Esophagus squamous epithelium (tissue), 5 donors: ENCODE results near the gene MUC5AC. TPM values are rescaled to one million over a fixed set of nuclear protein-coding genes. Genes with fewer than 3 reads are reported as not detected.
"Not testable (repeated sequence)": the region's sequence is repeated elsewhere in the genome, so short reads cannot be mapped to it uniquely, and the experiment has no call there.

ENCODE experiments used
- DNase-seq: peaks from one replicate; lab custom pipeline; 2025; lab: John Stamatoyannopoulos, UW
- H3K27ac ChIP-seq, 4 donors: fragments of 200-600 bp; sonication (generic); one replicate each; pipeline ENCODE4 v1.5.1; 2016 to 2019; ENCODE audit warnings: mild to moderate bottlenecking in 1 of 4
- H3K27me3 ChIP-seq, 4 donors: fragments of 200-600 bp; sonication (generic); 1 replicate in 3 of 4; 2 replicates in 1 of 4; pipeline versions ENCODE4 v1.5.1 to v1.6.0; 2017 to 2021; ENCODE audit warnings: antibody characterized with exemption in 1 of 4
- H3K36me3 ChIP-seq, 3 donors: fragments of 200-600 bp; sonication (generic); one replicate each; pipeline ENCODE4 v1.5.1; 2016 to 2019
- H3K4me1 ChIP-seq, 3 donors: fragments of 200-600 bp; sonication (generic); one replicate each; pipeline ENCODE4 v1.5.1; 2017 to 2019
- H3K4me3 ChIP-seq, 4 donors: fragments of 200-600 bp; sonication (generic); 1 replicate in 3 of 4; 2 replicates in 1 of 4; pipeline ENCODE4 v1.5.1; 2016 to 2019; ENCODE audit warnings: mild to moderate bottlenecking in 2 of 4, moderate library complexity in 1 of 4
- H3K9me3 ChIP-seq, 3 donors: fragments of 200-600 bp; sonication (generic); one replicate each; pipeline ENCODE4 v1.5.1; 2016 to 2019
- POLR2A ChIP-seq, 4 donors: fragments of 450-650 bp; IDR thresholded peaks; one replicate each; pipeline ENCODE4 v1.6.1; 2017; ENCODE audit warnings: antibody characterized with exemption in 4 of 4, mild to moderate bottlenecking in 4 of 4, moderate library complexity in 3 of 4
- WGBS, 2 donors: methylation state at CpG; one replicate each; pipeline ENCODE4 v1.1.5; 2018; 5-methylcytosine and 5-hydroxymethylcytosine counted together
- intact Hi-C: fragments of 100-400 bp; cut with DNase I; formaldehyde crosslinking; loops from one replicate; pipeline ENCODE4 v1.15.0; 2022
- total RNA-seq, 4 donors: library from RNA; depleted of rRNA; stranded (reverse); fragments of >200 nt; gene quantifications; one replicate each; pipeline ENCODE4 v1.1.0, GENCODE V29; 2016
- TF ChIP-seq, protein P1 (sequence below), 6 experiments: fragments of 450-650 bp in 4 of 6; fragments of 200-600 bp in 2 of 6; sonication (generic) in 2 of 6; IDR thresholded peaks; one replicate each; pipeline ENCODE4 v1.5.1; 2016 to 2019; ENCODE audit warnings: antibody characterized with exemption in 6 of 6, mild to moderate bottlenecking in 4 of 6, moderate library complexity in 4 of 6
- donor health status: DM: yes; HTN: yes; CAD: no.

Gene MUC5AC
- total RNA-seq, 4 donors from 2014 or later = under 0.01 to 1.5 TPM; not detected in 2

- Histone ChIP-seq H3K27ac (no peak overlapping the region), H3K4me3 (no peak overlapping the region), H3K27me3 (peaks cover 0 to 43% (median 0%) of the 10 kb centered on the region in 4 donors), H3K36me3 (no peaks in the 10 kb centered on the region), H3K4me1 (no peaks in the 10 kb centered on the region), H3K9me3 (no peaks in the 10 kb centered on the region)
- WGBS, 2 donors = 85 to 88% methylated on average over 14 to 16 of the region's 39 CpGs
- intact Hi-C loops = no loop called here
- no peak for DNase-seq
- TF ChIP-seq, protein P1, sequence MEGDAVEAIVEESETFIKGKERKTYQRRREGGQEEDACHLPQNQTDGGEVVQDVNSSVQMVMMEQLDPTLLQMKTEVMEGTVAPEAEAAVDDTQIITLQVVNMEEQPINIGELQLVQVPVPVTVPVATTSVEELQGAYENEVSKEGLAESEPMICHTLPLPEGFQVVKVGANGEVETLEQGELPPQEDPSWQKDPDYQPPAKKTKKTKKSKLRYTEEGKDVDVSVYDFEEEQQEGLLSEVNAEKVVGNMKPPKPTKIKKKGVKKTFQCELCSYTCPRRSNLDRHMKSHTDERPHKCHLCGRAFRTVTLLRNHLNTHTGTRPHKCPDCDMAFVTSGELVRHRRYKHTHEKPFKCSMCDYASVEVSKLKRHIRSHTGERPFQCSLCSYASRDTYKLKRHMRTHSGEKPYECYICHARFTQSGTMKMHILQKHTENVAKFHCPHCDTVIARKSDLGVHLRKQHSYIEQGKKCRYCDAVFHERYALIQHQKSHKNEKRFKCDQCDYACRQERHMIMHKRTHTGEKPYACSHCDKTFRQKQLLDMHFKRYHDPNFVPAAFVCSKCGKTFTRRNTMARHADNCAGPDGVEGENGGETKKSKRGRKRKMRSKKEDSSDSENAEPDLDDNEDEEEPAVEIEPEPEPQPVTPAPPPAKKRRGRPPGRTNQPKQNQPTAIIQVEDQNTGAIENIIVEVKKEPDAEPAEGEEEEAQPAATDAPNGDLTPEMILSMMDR (IDR thresholded peaks at IDR 0.05) = no peak
- no peak for TF ChIP-seq POLR2A (IDR thresholded peaks at IDR 0.05)
Observed at GRCh38 chr11:1109918-1110705, 47.6 kb upstream of the MUC5AC start.

DNA sequence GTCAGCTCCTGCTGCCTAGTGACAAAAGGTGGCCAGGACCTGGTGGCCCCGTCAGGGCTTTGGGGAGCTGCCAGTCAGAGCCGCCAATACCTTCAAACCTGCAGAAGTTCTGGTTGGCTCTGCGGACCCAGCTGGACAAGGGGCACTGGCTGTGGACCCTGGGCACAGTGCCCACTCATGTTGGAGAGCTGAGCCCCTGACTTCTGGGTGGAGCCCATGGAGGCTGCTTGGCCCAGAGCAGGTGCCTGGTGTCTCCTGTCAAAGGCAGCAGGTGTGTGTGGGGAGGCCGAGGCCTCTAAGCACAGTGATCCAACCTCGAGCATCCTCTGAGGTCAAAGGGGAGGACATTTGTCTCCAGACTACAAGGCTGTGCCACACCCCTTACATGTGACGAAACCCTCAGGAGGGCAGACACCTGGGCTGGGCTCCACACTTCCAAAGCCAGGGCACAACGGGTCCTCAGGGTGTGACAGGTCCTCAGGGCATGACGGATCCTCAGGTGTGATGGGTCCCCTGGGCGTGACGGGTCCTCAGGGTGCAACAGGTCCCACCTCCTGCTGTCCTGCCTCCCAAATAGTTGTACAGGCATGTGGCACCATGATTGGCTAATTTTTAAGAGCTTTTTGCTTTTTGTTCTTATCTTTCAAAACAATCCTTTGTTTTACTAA, 46.1 kb upstream of the MUC5AC start:
- Histone ChIP-seq H3K27ac (no peak overlapping the region), H3K9me3 (no peaks in the 10 kb centered on the region), H3K4me3 (no peak overlapping the region), H3K27me3 (peaks cover 0 to 43% (median 0%) of the 10 kb centered on the region in 4 donors), H3K36me3 (no peaks in the 10 kb centered on the region), H3K4me1 (no peaks in the 10 kb centered on the region)
- intact Hi-C loops = no loop called here
- no peak for DNase-seq
- no peak for TF ChIP-seq POLR2A (IDR thresholded peaks at IDR 0.05)
- TF ChIP-seq, protein P1 (IDR thresholded peaks at IDR 0.05) = no peak
- 46 to 64% methylated on average over 3 to 5 of the region's 10 CpGs for WGBS, 2 donors

GRCh38 chr11:1112351-1113191, 45.2 kb upstream of the MUC5AC start:
- Histone ChIP-seq H3K4me3 (no peak overlapping the region), H3K9me3 (no peaks in the 10 kb centered on the region), H3K27ac (no peak overlapping the region), H3K4me1 (no peaks in the 10 kb centered on the region), H3K36me3 (no peaks in the 10 kb centered on the region), H3K27me3 (peaks cover 0 to 41% (median 0%) of the 10 kb centered on the region in 4 donors)
- intact Hi-C loops = no loop called here
- DNase-seq = no peak
- 92% methylated on average over 6 of the region's 14 CpGs; no CpG with 5 or more reads in 1 of the 2 donors for WGBS, 2 donors
- TF ChIP-seq, protein P1 (IDR thresholded peaks at IDR 0.05) = no peak
- TF ChIP-seq POLR2A (IDR thresholded peaks at IDR 0.05) = no peak

DNA sequence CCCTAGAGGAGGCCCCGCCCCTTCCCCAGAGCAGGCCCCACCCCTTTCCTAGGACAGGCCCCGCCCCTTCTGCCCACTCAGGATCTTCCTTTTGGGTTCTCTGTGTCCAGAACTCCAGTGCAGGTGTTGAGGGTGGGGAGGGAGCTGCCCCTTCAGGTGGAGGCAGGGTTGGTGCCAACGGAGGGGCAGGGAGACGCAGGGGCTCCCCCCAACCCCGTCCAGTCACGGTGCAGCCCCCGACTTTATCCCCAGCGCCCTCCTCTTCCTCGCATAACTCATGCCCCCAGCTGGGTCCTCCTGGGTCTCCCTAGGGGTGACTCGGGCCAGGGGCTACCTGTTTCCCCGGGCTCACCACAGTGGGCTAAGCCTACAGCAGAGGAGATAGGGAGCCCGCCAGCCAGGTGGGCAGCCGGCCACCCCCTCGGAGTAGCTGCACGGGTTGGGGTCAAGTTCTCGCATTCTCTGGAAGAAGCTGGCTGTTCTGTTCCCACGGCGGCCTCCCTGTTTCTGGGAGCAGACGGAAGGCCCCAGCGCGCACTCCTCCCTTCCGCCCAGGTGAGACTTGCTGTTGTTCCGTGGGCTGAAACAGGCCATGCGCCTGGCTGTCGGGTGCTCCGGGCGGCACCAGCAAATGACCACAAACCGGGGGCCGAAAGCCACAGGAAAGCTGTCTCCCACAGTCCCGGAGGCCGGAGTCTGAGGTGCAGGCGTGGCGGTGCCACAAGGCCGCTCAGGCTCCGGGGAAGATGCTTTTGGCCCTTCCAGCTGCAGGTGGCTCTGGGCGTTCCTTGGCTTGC, 44.1 kb upstream of the MUC5AC start:
- intact Hi-C loops = no loop called here
- no peak for TF ChIP-seq POLR2A (IDR thresholded peaks at IDR 0.05)
- TF ChIP-seq, protein P1 (IDR thresholded peaks at IDR 0.05) = no peak
- H3K27me3 ChIP-seq = peaks cover 0 to 38% (median 0%) of the 10 kb centered on the region in 4 donors
- H3K9me3 ChIP-seq = no peaks in the 10 kb centered on the region
- no peak overlapping the region for H3K4me3 ChIP-seq
- no peaks in the 10 kb centered on the region for H3K4me1 ChIP-seq
- 70 to 89% methylated on average over 3 to 10 of the region's 36 CpGs for WGBS, 2 donors
- H3K27ac ChIP-seq = no peak overlapping the region
- no peaks in the 10 kb centered on the region for H3K36me3 ChIP-seq
- no peak for DNase-seq

- intact Hi-C loops, DNase-seq: not testable (repeated sequence)
Observed at GRCh38 chr11:1115292-1115691, 42.5 kb upstream of the MUC5AC start.

More at GRCh38 chr11:1115292-1115691, 42.5 kb upstream of the MUC5AC start:
- H3K4me1 ChIP-seq, H3K36me3 ChIP-seq, H3K9me3 ChIP-seq, H3K27ac ChIP-seq, H3K4me3 ChIP-seq: not testable (repeated sequence)
- peaks cover 0 to 37% (median 0%) of the 10 kb centered on the region in 4 donors for H3K27me3 ChIP-seq
- 86 to 96% methylated on average over 4 to 6 of the region's 6 CpGs for WGBS, 2 donors
